Measurements from ENCODE around the gene OR2M5.

Gene OR2M5

GRCh38 chr1:248152056-248152827 lies 7.3 kb downstream of the OR2M5 start:
- H3K4me3 ChIP-seq: no peak overlapping the region
- H3K4me2 ChIP-seq: no peak overlapping the region
- H3K27me3 ChIP-seq: no peaks in the 10 kb centered on the region
- H3K9ac ChIP-seq: no peak overlapping the region
- no peak overlapping the region for H3K27ac ChIP-seq
- H4K20me1 ChIP-seq: no peaks in the 10 kb centered on the region
- no peak for TF ChIP-seq Cebpa-rat (IDR thresholded peaks at IDR 0.05)
- peaks cover 0 to 4% (median 0%) of the 10 kb centered on the region in 10 experiments; a peak in 3 of 20 replicates for H3K4me1 ChIP-seq
- no peaks in the 10 kb centered on the region for H3K36me3 ChIP-seq
- H3K9me3 ChIP-seq (replicated peaks in 1 of 11): peaks cover 0 to 8% (median 0%) of the 10 kb centered on the region in 11 experiments; a peak in 2 of 22 replicates

GRCh38 chr1:248155927-248156326 lies 11.0 kb downstream of the OR2M5 start:
- Histone ChIP-seq H3K4me2 (no peak overlapping the region), H3K4me1 (peaks cover 0 to 4% (median 0%) of the 10 kb centered on the region in 10 experiments; a peak in 3 of 20 replicates), H3K9ac (no peak overlapping the region), H3K27ac (no peak overlapping the region), H3K36me3 (no peaks in the 10 kb centered on the region), H3K27me3 (no peaks in the 10 kb centered on the region), H3K9me3 (replicated peaks in 1 of 11) (no peaks in the 10 kb centered on the region), H4K20me1 (no peaks in the 10 kb centered on the region), H3K4me3 (no peak overlapping the region)
- TF ChIP-seq Cebpa-rat (IDR thresholded peaks at IDR 0.05): no peak

- no peaks in the 10 kb centered on the region for H4K20me1 ChIP-seq
- TF ChIP-seq Cebpa-rat (IDR thresholded peaks at IDR 0.05): no peak
- H3K9me3 ChIP-seq (replicated peaks in 1 of 11): no peaks in the 10 kb centered on the region
- H3K27me3 ChIP-seq: no peaks in the 10 kb centered on the region
- H3K4me2 ChIP-seq: no peak overlapping the region
- no peak overlapping the region for H3K27ac ChIP-seq
- H3K9ac ChIP-seq: no peak overlapping the region
- no peaks in the 10 kb centered on the region for H3K4me1 ChIP-seq
- no peaks in the 10 kb centered on the region for H3K36me3 ChIP-seq
- no peak overlapping the region for H3K4me3 ChIP-seq
Observed at GRCh38 chr1:248158758-248159157, 13.8 kb downstream of the OR2M5 start.

GRCh38 chr1:248164031-248164430 lies 19.1 kb downstream of the OR2M5 start:
- Histone ChIP-seq H3K27ac (no peak overlapping the region), H3K27me3 (no peaks in the 10 kb centered on the region), H4K20me1 (no peaks in the 10 kb centered on the region), H3K9ac (no peak overlapping the region), H3K9me3 (replicated peaks in 1 of 11) (peaks cover 0 to 9% (median 0%) of the 10 kb centered on the region in 11 experiments; a peak in 2 of 22 replicates), H3K36me3 (no peaks in the 10 kb centered on the region), H3K4me1 (no peaks in the 10 kb centered on the region), H3K4me3 (no peak overlapping the region), H3K4me2 (no peak overlapping the region)
- no peak for TF ChIP-seq Cebpa-rat (IDR thresholded peaks at IDR 0.05)

GRCh38 chr1:248165186-248165585 lies 20.2 kb downstream of the OR2M5 start:
- no peaks in the 10 kb centered on the region for H3K36me3 ChIP-seq
- TF ChIP-seq Cebpa-rat (IDR thresholded peaks at IDR 0.05): no peak
- peaks cover 0 to 9% (median 0%) of the 10 kb centered on the region in 11 experiments; a peak in 2 of 22 replicates for H3K9me3 ChIP-seq (replicated peaks in 1 of 11)
- H3K4me1 ChIP-seq: no peaks in the 10 kb centered on the region
- no peaks in the 10 kb centered on the region for H3K27me3 ChIP-seq
- H3K9ac ChIP-seq: no peak overlapping the region
- no peak overlapping the region for H3K4me3 ChIP-seq
- H3K27ac ChIP-seq: no peak overlapping the region
- H4K20me1 ChIP-seq: no peaks in the 10 kb centered on the region
- H3K4me2 ChIP-seq: no peak overlapping the region

- H3K9ac ChIP-seq: no peak within 1 kb of the TSS
- H3K4me2 ChIP-seq: no peak within 1 kb of the TSS
- no peaks in the 10 kb centered on the region for H4K20me1 ChIP-seq
- TF ChIP-seq Cebpa-rat (IDR thresholded peaks at IDR 0.05): no peak
- H3K36me3 ChIP-seq: no peaks in the 10 kb centered on the region
- no peaks in the 10 kb centered on the region for H3K4me1 ChIP-seq
- H3K9me3 ChIP-seq (replicated peaks in 1 of 11): no peaks in the 10 kb centered on the region
- no peak within 1 kb of the TSS for H3K27ac ChIP-seq
- H3K27me3 ChIP-seq: no peaks in the 10 kb centered on the region
- no peak within 1 kb of the TSS for H3K4me3 ChIP-seq
Observed at GRCh38 chr1:248174521-248174920, 29.6 kb downstream of the OR2M5 start, which contains the start of gene OR2M2. TSS of gene OR2M2 (plus strand) at chr1:248174821. CDS start at chr1:248179986, 5,165 bp downstream.

- H3K36me3 ChIP-seq: no peaks in the 10 kb centered on the region
- H3K4me1 ChIP-seq: no peaks in the 10 kb centered on the region
- H4K20me1 ChIP-seq: no peaks in the 10 kb centered on the region
- no peak overlapping the region for H3K4me2 ChIP-seq
- no peak overlapping the region for H3K27ac ChIP-seq
- no peaks in the 10 kb centered on the region for H3K27me3 ChIP-seq
- no peak overlapping the region for H3K4me3 ChIP-seq
- TF ChIP-seq Cebpa-rat (IDR thresholded peaks at IDR 0.05): no peak
- H3K9ac ChIP-seq: no peak overlapping the region
- no peaks in the 10 kb centered on the region; a peak in 1 of 22 replicates for H3K9me3 ChIP-seq (replicated peaks in 1 of 11)
Observed at GRCh38 chr1:248183996-248184395, 39.0 kb downstream of the OR2M5 start.

GRCh38 chr1:248187363-248187762 lies 42.4 kb downstream of the OR2M5 start:
- H3K27ac ChIP-seq: no peak overlapping the region
- no peaks in the 10 kb centered on the region for H4K20me1 ChIP-seq
- H3K4me3 ChIP-seq: no peak overlapping the region
- no peaks in the 10 kb centered on the region for H3K27me3 ChIP-seq
- no peak overlapping the region for H3K9ac ChIP-seq
- H3K36me3 ChIP-seq: no peaks in the 10 kb centered on the region
- H3K9me3 ChIP-seq (replicated peaks in 1 of 11): peaks cover 0 to 3% (median 0%) of the 10 kb centered on the region in 11 experiments; a peak in 1 of 22 replicates
- H3K4me1 ChIP-seq: no peaks in the 10 kb centered on the region
- H3K4me2 ChIP-seq: no peak overlapping the region
- TF ChIP-seq Cebpa-rat (IDR thresholded peaks at IDR 0.05): no peak

GRCh38 chr1:248189026-248189425 lies 44.1 kb downstream of the OR2M5 start:
- H3K27me3 ChIP-seq: no peaks in the 10 kb centered on the region
- peaks cover 12 to 20% (median 15%) of the 10 kb centered on the region in 11 experiments; a peak in 20 of 22 replicates for H3K9me3 ChIP-seq (replicated peaks in 1 of 11)
- no peak for TF ChIP-seq Cebpa-rat (IDR thresholded peaks at IDR 0.05)
- H3K4me1 ChIP-seq: no peaks in the 10 kb centered on the region
- H4K20me1 ChIP-seq: no peaks in the 10 kb centered on the region
- no peak overlapping the region for H3K4me2 ChIP-seq
- H3K4me3 ChIP-seq: no peak overlapping the region
- no peaks in the 10 kb centered on the region for H3K36me3 ChIP-seq
- H3K9ac ChIP-seq: no peak overlapping the region
- no peak overlapping the region for H3K27ac ChIP-seq

GRCh38 chr1:248194117-248194516 lies 49.2 kb downstream of the OR2M5 start:
- H3K9me3 ChIP-seq (replicated peaks in 1 of 11): peaks cover 15 to 27% (median 20%) of the 10 kb centered on the region in 11 experiments
- H3K9ac ChIP-seq: no peak overlapping the region
- H3K4me2 ChIP-seq: no peak overlapping the region
- no peaks in the 10 kb centered on the region for H3K36me3 ChIP-seq
- H3K4me1 ChIP-seq: no peaks in the 10 kb centered on the region
- no peaks in the 10 kb centered on the region for H3K27me3 ChIP-seq
- no peak for TF ChIP-seq Cebpa-rat (IDR thresholded peaks at IDR 0.05)
- no peaks in the 10 kb centered on the region for H4K20me1 ChIP-seq
- no peak overlapping the region for H3K27ac ChIP-seq
- H3K4me3 ChIP-seq: no peak overlapping the region
